HG02840 (cell line): Measurements from ENCODE around the gene DPH2.

Experiments used
- ATAC-seq: cut with Tn5 transposase; IDR thresholded peaks from one replicate; pipeline ENCODE4 v1.9.1; 2021; ENCODE audit warnings: mild to moderate bottlenecking, moderate library complexity, moderate number of reproducible peaks; ENCODE audit not compliant: unreplicated experiment, low FRiP score

The DPH2 gene

GRCh38 chr1:43965316-43965715 is 4.5 kb upstream of the DPH2 start:
- ATAC-seq = no peak

DNA sequence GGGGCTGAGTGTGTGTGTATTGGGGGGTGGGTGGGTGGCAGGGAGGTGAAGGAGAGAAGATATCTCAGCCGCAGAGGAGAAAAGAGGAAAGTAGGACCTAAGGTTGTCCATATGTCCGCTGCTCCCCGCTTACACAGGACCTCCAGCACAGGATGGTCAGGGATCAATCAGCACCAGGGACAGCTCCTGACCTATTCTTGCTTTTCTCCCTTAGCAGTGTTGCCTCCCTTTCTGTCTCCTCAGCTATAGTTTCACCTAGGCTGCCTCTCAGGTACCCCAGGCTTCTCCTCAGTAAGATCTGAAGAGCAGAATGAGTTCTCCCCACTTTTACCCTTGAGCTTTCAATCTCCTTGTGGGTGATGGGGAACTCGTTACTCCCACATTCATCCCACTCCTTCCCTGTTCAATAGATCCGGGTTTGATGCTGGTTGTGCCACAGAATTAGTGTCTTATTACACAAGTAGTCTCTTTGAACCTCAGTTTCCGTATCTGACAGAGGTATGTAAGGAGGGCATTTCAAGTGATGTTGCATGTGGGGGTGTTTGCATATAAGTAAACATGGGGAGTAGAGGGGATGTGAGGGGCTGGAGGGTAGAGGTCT is 1.4 kb upstream of the DPH2 start:
- ATAC-seq = no peak

GRCh38 chr1:43969416-43969745 is 429 bp upstream of the DPH2 start:
- no peak for ATAC-seq

GRCh38 chr1:43970502-43970901 is 692 bp downstream of the DPH2 start:
- ATAC-seq = no peak

- ATAC-seq = no peak
Observed at GRCh38 chr1:43970911-43971310, 1.1 kb downstream of the DPH2 start.

DNA sequence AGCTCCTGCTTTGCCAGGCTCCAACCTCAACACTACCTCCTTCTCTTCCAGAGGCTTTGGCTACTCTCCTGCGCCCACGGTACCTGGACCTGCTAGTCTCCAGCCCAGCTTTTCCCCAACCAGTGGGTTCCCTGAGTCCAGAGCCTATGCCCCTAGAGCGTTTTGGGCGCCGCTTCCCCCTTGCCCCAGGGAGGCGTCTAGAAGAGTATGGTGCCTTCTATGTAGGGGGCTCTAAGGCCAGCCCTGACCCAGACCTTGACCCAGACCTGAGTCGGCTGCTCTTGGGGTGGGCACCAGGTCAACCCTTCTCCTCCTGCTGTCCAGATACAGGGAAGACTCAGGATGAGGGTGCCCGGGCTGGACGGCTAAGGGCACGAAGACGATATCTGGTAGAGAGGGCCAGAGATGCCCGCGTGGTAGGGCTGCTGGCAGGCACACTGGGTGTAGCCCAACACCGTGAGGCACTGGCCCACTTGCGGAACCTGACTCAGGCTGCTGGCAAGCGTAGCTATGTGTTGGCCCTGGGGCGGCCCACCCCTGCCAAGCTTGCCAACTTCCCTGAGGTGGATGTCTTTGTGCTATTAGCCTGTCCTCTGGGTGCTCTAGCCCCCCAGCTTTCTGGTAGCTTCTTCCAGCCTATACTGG is 1.6 kb downstream of the DPH2 start:
- no peak for ATAC-seq

DNA sequence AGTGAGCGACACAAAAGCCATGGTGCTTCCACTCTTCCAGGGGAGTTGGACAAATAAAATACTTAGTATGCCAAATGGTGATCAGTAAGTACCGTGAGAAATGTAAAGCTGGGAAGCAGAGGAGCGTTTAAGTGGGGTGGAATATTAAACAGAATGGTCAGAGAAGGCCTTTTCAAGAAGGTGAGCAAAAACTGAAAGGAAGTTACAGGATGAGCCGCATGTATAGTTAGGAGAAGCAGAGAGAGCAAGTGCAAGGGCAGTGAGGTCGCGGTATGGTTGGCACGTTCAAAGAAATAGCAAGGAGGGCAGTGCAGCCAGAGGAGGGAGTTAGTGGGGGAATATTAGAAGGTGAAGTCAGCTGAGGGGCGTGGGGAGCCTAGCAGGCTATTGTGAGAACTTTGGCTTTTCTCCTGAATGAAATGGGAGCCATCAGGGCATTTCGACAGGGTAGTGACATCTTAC is 4.2 kb downstream of the DPH2 start:
- no peak for ATAC-seq

DNA sequence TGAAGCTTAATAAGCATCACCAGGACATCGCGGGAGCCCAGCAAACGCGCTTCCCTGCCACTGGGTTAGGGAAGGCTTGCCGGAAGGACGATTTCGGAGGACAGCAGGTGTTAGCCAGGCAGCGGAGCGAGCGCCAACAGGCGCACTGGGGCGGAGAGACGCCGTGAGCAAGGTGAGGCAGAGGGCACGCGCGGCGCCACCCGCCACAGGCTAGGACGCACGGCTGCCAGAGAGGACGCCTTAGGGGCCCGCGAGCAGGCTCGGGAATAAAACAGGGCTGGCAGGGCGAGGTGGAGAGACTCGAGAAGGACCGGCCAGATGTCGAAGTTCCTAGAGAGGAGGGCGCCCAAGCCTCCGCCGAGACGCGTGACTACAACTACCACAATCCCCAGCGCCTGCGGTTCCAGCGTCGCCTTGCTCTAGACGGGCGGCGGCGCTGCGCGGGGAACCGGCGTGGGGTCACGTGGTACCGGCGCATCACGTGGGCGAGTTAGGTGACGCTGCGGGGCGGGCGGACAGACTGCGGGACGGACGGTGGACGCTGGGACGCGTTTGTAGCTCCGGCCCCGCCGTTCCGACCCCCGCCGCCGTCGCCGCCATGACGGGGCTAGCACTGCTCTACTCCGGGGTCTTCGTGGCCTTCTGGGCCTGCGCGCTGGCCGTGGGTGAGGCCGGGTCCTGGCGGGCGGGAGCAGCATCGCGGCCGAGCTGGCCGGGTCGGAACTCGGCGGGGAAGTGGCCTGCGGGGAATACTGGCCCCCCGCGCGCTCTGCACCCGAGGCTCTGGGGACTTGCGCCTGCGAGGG is 4.8 kb downstream of the DPH2 start, which contains the start of gene ATP6V0B:
ATP6V0B (plus strand) TSS at position 518 of the 806 bp plus-strand sequence; CDS start at position 599, 81 bp downstream.
- ATAC-seq = peak; percentile 69

DNA sequence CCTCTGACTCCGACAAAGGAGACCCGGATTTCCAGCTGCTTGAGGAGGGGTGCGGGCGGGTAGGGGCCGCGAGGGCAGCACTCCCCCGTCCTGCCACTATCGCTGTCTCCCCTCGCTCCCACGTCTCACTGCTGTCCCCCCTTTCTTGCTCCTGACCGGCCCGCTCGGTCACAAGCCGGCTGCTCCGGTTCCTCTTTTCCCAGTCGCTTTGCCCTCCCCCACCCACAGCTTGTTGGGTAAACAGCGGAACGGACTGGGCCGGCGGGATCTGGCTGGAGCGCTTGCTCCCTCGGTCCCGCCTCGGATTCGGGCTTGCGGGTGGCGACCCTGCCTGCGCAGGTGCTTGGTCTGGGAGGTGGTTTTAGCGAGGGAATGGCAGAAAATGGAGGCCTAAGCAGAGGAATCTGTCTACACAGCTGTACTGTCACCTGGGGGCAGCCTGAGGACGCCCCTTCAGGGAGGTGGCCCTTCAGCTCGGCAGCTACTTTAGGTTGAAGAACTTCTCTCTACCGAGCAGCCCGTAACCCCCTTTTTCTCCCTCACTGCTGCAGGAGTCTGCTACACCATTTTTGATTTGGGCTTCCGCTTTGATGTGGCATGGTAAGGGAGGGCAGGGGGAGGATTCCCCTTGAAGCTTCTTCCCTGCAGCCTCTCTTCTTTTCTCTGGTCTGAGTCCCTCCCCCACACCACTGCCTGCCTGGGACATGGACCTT is 5.6 kb downstream of the DPH2 start:
- ATAC-seq = peak; percentile 0

DNA sequence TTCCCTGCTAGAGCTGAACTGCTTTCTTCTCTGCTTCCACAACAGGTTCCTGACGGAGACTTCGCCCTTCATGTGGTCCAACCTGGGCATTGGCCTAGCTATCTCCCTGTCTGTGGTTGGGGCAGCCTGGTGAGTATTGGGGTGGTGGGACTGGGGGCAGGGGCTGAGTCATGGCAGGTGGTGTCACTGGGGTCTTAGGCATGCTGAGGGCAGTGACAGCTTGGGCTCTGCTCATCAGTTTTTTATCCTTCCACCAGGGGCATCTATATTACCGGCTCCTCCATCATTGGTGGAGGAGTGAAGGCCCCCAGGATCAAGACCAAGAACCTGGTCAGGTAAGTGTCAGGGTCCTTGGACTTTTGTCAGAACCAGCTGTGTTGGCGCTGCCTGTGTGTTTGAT is 6.2 kb downstream of the DPH2 start:
- no peak for ATAC-seq

DNA sequence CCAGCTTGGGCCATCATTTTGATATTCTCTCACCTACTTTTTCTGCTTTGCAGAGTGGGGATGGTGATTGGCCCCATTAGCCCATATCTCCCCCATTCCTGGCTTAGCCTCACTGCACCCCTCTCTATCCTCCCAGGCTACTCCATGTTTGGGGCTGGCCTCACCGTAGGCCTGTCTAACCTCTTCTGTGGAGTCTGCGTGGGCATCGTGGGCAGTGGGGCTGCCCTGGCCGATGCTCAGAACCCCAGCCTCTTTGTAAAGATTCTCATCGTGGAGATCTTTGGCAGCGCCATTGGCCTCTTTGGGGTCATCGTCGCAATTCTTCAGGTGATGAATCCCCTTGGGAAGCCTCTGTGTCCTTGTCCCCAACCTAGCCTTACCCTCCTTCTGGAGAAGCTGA is 7.1 kb downstream of the DPH2 start:
- ATAC-seq = no peak

DNA sequence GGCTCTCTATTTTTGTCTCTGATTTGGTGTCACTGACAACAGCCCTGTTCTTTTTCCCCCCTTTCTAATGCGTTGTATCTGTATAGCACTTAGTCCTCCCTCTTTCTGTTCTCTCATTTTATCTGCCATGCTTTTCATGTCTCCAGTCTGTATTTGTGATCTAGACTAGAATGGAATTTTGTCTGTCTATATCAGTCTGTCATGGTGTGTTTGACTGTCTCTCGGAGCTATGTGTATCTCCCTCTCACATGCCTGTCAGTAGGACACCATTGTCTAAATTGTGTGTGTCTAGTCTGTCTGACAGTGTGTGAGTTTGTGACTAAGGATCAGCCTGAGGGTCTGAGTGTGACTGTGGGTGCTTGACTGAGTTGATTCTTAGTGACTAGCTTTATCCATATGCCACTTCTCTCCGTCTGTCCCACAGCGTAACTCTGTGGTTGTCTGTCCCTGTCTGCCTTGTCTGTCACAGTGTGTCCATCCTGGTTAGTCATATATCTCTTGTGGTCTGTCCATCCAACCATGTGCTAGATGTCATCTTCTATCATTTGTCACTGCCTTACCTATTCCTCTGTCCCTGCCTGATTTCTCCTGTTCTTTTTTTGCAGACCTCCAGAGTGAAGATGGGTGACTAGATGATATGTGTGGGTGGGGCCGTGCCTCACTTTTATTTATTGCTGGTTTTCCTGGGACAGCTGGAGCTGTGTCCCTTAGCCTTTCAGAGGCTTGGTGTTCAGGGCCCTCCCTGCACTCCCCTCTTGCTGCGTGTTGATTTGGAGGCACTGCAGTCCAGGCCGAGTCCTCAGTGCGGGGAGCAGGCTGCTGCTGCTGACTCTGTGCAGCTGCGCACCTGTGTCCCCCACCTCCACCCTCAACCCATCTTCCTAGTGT is 7.8 kb downstream of the DPH2 start:
- no peak for ATAC-seq

GRCh38 chr1:43978264-43978550 is 8.4 kb downstream of the DPH2 start:
- no peak for ATAC-seq

GRCh38 chr1:43978551-43979260 is 8.9 kb downstream of the DPH2 start, which contains the start of gene B4GALT2:
Gene B4GALT2, plus strand, starts transcription at chr1:43979210. Its CDS starts 1,951 bp downstream, at chr1:43981161.
- no peak for ATAC-seq

DNA sequence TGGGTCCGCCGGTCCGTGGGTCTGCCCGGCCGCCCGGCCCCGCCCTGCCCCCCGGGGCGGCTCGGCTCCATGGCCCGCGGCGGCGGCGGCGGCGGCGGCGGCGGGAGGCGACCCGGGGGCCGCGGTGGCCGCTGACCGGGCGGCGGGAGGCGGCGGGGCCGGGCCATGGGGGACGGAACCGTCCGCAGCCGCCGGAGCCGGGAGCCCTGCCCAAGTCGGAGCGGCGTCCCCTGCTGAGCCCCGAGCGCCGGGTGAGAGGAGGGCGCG is 9.4 kb downstream of the DPH2 start:
- ATAC-seq = no peak

- ATAC-seq = no peak
Observed at GRCh38 chr1:43979528-43980254, 9.9 kb downstream of the DPH2 start.

- no peak for ATAC-seq
Observed at GRCh38 chr1:43980255-43981134, 10.7 kb downstream of the DPH2 start.

DNA sequence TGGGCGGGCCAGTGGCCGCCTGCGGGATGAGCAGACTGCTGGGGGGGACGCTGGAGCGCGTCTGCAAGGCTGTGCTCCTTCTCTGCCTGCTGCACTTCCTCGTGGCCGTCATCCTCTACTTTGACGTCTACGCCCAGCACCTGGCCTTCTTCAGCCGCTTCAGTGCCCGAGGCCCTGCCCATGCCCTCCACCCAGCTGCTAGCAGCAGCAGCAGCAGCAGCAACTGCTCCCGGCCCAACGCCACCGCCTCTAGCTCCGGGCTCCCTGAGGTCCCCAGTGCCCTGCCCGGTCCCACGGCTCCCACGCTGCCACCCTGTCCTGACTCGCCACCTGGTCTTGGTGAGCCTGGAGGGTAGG is 11.3 kb downstream of the DPH2 start:
- no peak for ATAC-seq
